Panc1 (cell line): ENCODE data around the gene WWOX. TPM values are rescaled to one million over a fixed set of nuclear protein-coding genes. Genes with fewer than 3 reads are reported as not detected.

Experiments
- ATAC-seq: fragments of 200-7000 bp; cut with Tn5 transposase; 2 replicates; pipeline ENCODE4 v1.9.1; 2020; ENCODE audit warnings: mild to moderate bottlenecking, moderate library complexity
- BruUV-seq: library from RNA; stranded (reverse); fragments of 400-500 nt; replicated peaks from 2 replicates; lab custom pipeline; 2021; lab: Mats Ljungman, UMichigan
- CTCF ChIA-PET: fragments of 300-600 bp; sonication (Branson Sonifier 250); formaldehyde crosslinking; loops from one replicate; lab custom pipeline; 2022; ENCODE audit warnings: antibody characterized with exemption; lab: Charles Lee
- POLR2A ChIA-PET: fragments of 300-600 bp; sonication (Branson Sonifier 250); formaldehyde crosslinking; loops from one replicate; lab custom pipeline; 2022; ENCODE audit warnings: antibody characterized with exemption; lab: Charles Lee
- DNase-seq: peaks from one replicate; pipeline ENCODE4 v3.0.0-alpha.2; 2010; ENCODE audit warnings: low read depth, low spot score
- H3K27ac ChIP-seq: 2 replicates; pipeline ENCODE4 v1.5.1; 2011; ENCODE audit warnings: mild to moderate bottlenecking, low read length, inconsistent platforms
- H3K27me3 ChIP-seq: fragments of 200-500 bp; sonication (Bioruptor generic); 2 replicates; pipeline ENCODE4 v1.6.0; 2014; ENCODE audit warnings: low read length, inconsistent platforms; ENCODE audit not compliant: control insufficient read depth, insufficient read depth
- H3K36me3 ChIP-seq: fragments of 200-500 bp; sonication (Bioruptor generic); 2 replicates; pipeline ENCODE4 v1.5.1; 2014; ENCODE audit warnings: inconsistent platforms, mild to moderate bottlenecking, low read length, moderate library complexity; ENCODE audit not compliant: control insufficient read depth, insufficient read depth
- H3K4me1 ChIP-seq: 2 replicates; pipeline ENCODE4 v1.5.1; 2011; ENCODE audit warnings: inconsistent platforms, mild to moderate bottlenecking, low read length, moderate library complexity; ENCODE audit not compliant: control insufficient read depth, insufficient read depth
- H3K4me3 ChIP-seq, 2 experiments: 2 replicates each; pipeline ENCODE4 v1.5.1; 2011 to 2012; ENCODE audit warnings: low read depth in 2 of 2, low read length in 2 of 2, mild to moderate bottlenecking in 2 of 2, inconsistent platforms in 1 of 2, moderate library complexity in 1 of 2
- H3K9me3 ChIP-seq: fragments of 200-500 bp; sonication (Bioruptor generic); 2 replicates; pipeline ENCODE4 v1.5.1; 2014; ENCODE audit warnings: low read depth, mild to moderate bottlenecking, inconsistent platforms, low read length, moderate library complexity; ENCODE audit not compliant: control insufficient read depth, insufficient read depth
- POLR2AphosphoS5 ChIP-seq: IDR thresholded peaks from 2 replicates; pipeline ENCODE4 v1.6.1; 2012; ENCODE audit warnings: mild to moderate bottlenecking, low read depth, low read length, moderate library complexity
- SIN3A ChIP-seq: IDR thresholded peaks from 2 replicates; pipeline ENCODE4 v1.6.1; 2012; ENCODE audit warnings: low read depth, mild to moderate bottlenecking, low read length, moderate library complexity, borderline replicate concordance; ENCODE audit not compliant: insufficient read depth
- TCF7L2 ChIP-seq: IDR thresholded peaks from 2 replicates; pipeline ENCODE4 v1.6.1; 2011; ENCODE audit warnings: mild to moderate bottlenecking, low read depth, low read length, inconsistent platforms
- in situ Hi-C: cut with HindIII; loops from 2 replicates; pipeline ENCODE4 v1.10.0; 2016; ENCODE audit warnings: low sequenced_read_pairs, low pct_unique_long_range_greater_than_20kb
- intact Hi-C: fragments of 100-400 bp; cut with micrococcal nuclease; formaldehyde crosslinking; loops from one replicate; pipeline ENCODE4 v1.10.0; 2022; ENCODE audit not compliant: unreplicated experiment
- total RNA-seq: library from RNA; stranded (reverse); gene quantifications from one replicate; pipeline ENCODE4 v1.2.1, GENCODE V29; 2021; ENCODE audit not compliant: unreplicated experiment
- TF ChIP-seq, protein P1 (sequence below), 2 experiments: IDR thresholded peaks; 2 replicates each; pipeline ENCODE4 v1.6.1; 2011 to 2012; ENCODE audit warnings: low read depth in 2 of 2, control low read depth in 1 of 2, low read length in 1 of 2, mild to moderate bottlenecking in 1 of 2, moderate library complexity in 1 of 2; ENCODE audit not compliant: insufficient read depth in 1 of 2
- TF ChIP-seq, protein P2 (sequence below): fragments of 450-650 bp; IDR thresholded peaks from 2 replicates; pipeline ENCODE4 v1.5.1; 2017; ENCODE audit warnings: mild to moderate bottlenecking

Gene WWOX
- total RNA-seq, 1 experiment from 2014 or later: 12.5 TPM

DNA sequence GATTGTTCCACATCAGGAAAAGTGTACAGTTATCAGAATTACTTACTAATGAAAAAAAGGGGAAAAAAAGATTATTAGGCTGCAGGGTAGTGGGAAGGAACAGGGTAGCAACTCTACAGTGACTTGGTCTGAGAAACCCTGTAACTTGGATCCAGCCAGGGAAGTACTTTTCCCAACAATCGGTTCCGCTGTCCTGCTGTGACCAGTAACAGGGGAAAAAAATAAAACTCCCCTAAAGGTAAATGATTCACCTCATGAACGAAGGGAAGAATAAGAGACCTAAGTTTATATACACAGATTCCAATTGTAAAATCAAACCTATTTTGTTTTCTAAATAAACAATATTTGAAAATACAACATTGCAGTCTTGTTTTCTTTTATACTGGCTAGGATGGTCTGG lies 189.9 kb downstream of the WWOX start:
- Histone ChIP-seq H3K4me3 (no peak overlapping the region), H3K27ac (no peak overlapping the region), H3K9me3 (no peaks in the 10 kb centered on the region), H3K4me1 (no peaks in the 10 kb centered on the region), H3K36me3 (no peaks in the 10 kb centered on the region), H3K27me3 (no peaks in the 10 kb centered on the region)
- POLR2A ChIA-PET: no interaction called here
- intact Hi-C loops: no loop called here
- CTCF ChIA-PET: no interaction called here
- no peak for ATAC-seq
- TF ChIP-seq, protein P1, sequence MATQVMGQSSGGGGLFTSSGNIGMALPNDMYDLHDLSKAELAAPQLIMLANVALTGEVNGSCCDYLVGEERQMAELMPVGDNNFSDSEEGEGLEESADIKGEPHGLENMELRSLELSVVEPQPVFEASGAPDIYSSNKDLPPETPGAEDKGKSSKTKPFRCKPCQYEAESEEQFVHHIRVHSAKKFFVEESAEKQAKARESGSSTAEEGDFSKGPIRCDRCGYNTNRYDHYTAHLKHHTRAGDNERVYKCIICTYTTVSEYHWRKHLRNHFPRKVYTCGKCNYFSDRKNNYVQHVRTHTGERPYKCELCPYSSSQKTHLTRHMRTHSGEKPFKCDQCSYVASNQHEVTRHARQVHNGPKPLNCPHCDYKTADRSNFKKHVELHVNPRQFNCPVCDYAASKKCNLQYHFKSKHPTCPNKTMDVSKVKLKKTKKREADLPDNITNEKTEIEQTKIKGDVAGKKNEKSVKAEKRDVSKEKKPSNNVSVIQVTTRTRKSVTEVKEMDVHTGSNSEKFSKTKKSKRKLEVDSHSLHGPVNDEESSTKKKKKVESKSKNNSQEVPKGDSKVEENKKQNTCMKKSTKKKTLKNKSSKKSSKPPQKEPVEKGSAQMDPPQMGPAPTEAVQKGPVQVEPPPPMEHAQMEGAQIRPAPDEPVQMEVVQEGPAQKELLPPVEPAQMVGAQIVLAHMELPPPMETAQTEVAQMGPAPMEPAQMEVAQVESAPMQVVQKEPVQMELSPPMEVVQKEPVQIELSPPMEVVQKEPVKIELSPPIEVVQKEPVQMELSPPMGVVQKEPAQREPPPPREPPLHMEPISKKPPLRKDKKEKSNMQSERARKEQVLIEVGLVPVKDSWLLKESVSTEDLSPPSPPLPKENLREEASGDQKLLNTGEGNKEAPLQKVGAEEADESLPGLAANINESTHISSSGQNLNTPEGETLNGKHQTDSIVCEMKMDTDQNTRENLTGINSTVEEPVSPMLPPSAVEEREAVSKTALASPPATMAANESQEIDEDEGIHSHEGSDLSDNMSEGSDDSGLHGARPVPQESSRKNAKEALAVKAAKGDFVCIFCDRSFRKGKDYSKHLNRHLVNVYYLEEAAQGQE (IDR thresholded peaks at IDR 0.05; ENCODE audit: insufficient read depth in 1 of 2, low read depth in 2 of 2, low read length in 1 of 2): no peak
- TF ChIP-seq TCF7L2 (no peak), SIN3A (no peak), POLR2AphosphoS5 (no peak)
- TF ChIP-seq, protein P2, sequence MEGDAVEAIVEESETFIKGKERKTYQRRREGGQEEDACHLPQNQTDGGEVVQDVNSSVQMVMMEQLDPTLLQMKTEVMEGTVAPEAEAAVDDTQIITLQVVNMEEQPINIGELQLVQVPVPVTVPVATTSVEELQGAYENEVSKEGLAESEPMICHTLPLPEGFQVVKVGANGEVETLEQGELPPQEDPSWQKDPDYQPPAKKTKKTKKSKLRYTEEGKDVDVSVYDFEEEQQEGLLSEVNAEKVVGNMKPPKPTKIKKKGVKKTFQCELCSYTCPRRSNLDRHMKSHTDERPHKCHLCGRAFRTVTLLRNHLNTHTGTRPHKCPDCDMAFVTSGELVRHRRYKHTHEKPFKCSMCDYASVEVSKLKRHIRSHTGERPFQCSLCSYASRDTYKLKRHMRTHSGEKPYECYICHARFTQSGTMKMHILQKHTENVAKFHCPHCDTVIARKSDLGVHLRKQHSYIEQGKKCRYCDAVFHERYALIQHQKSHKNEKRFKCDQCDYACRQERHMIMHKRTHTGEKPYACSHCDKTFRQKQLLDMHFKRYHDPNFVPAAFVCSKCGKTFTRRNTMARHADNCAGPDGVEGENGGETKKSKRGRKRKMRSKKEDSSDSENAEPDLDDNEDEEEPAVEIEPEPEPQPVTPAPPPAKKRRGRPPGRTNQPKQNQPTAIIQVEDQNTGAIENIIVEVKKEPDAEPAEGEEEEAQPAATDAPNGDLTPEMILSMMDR: no peak
- BruUV-seq: no TSS peak
- no peak for DNase-seq
- in situ Hi-C loops: no loop called here

DNA sequence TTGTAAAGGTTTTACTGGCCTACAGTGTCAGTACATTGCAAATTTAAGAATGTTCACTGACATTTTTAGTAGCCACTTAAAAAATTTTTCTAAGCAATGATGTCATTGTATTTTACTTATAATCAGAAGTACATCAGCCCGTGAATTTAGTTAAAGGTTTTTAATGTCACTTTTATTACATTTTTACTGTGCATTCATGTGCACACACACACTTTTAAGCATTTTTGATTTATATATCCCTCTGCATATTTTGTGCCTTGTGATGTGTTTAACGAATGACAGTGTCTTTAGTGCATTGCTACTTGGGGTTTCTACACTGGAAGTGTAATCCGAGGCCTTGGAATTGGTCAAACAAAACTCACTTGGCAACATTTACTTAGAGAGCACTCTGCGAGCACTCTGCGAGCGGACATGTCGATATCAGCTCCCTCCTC lies 190.4 kb downstream of the WWOX start:
- Histone ChIP-seq H3K36me3 (no peaks in the 10 kb centered on the region), H3K27me3 (no peaks in the 10 kb centered on the region), H3K4me1 (no peaks in the 10 kb centered on the region), H3K27ac (no peak overlapping the region), H3K4me3 (no peak overlapping the region), H3K9me3 (no peaks in the 10 kb centered on the region)
- DNase-seq (no peak), ATAC-seq (no peak)
- intact Hi-C loops (no loop called here), in situ Hi-C loops (no loop called here)
- TF ChIP-seq TCF7L2: no peak
- no peak for TF ChIP-seq POLR2AphosphoS5
- TF ChIP-seq, protein P2: no peak
- TF ChIP-seq, protein P1 (IDR thresholded peaks at IDR 0.05; ENCODE audit: insufficient read depth in 1 of 2, low read depth in 2 of 2, low read length in 1 of 2): no peak
- no peak for TF ChIP-seq SIN3A
- ChIA-PET CTCF (no interaction called here), POLR2A (no interaction called here)
- no TSS peak for BruUV-seq
